Osteoblast (primary cell): Measurements from ENCODE around the gene SHANK1. TPM values are rescaled to one million over a fixed set of nuclear protein-coding genes. Genes with fewer than 3 reads are reported as not detected.

ENCODE experiments used
- DNase-seq: peaks from one replicate; pipeline ENCODE4 v3.0.0; 2011; ENCODE audit warnings: low spot score, mixed read lengths; ENCODE audit not compliant: insufficient read length; ENCODE audit errors: missing footprints
- H2AFZ ChIP-seq: 2 replicates; pipeline ENCODE4 v1.6.0; 2011; ENCODE audit warnings: mild to moderate bottlenecking, low read length
- H3K27ac ChIP-seq: 2 replicates; pipeline ENCODE4 v1.5.1; 2011; ENCODE audit warnings: mild to moderate bottlenecking, low read depth, low read length, moderate library complexity
- H3K27me3 ChIP-seq: 2 replicates; pipeline ENCODE4 v1.6.0; 2012; ENCODE audit warnings: mild to moderate bottlenecking, control low read depth, inconsistent platforms, low read length, moderate library complexity; ENCODE audit not compliant: insufficient read depth
- H3K36me3 ChIP-seq: 2 replicates; pipeline ENCODE4 v1.5.1; 2011; ENCODE audit warnings: mild to moderate bottlenecking, low read length, control low read depth, moderate library complexity; ENCODE audit not compliant: insufficient read depth
- H3K4me1 ChIP-seq: 2 replicates; pipeline ENCODE4 v1.5.1; 2011; ENCODE audit warnings: mild to moderate bottlenecking, low read length, control low read depth, moderate library complexity; ENCODE audit not compliant: insufficient read depth
- H3K4me2 ChIP-seq: 2 replicates; pipeline ENCODE4 v1.6.0; 2011; ENCODE audit warnings: mild to moderate bottlenecking, low read length; ENCODE audit not compliant: insufficient read depth
- H3K4me3 ChIP-seq: fragments of 200-600 bp; sonication (generic); 3 replicates; pipeline ENCODE4 v1.5.1; 2012; ENCODE audit warnings: mild to moderate bottlenecking, low read length, inconsistent platforms; ENCODE audit not compliant: insufficient read depth
- H3K79me2 ChIP-seq: 2 replicates; pipeline ENCODE4 v1.6.0; 2012; ENCODE audit warnings: mild to moderate bottlenecking, low read length, control low read depth, inconsistent platforms; ENCODE audit not compliant: insufficient read depth
- H3K9me3 ChIP-seq: 2 replicates; pipeline ENCODE4 v1.5.1; 2011; ENCODE audit warnings: low read depth, low read length, control low read depth
- H4K20me1 ChIP-seq: 2 replicates; pipeline ENCODE4 v1.6.0; 2012; ENCODE audit warnings: mild to moderate bottlenecking, low read length, control low read depth; ENCODE audit not compliant: insufficient read depth
- total RNA-seq: library from RNA; depleted of rRNA; stranded (reverse); fragments of >200 nt; gene quantifications from 2 replicates; pipeline ENCODE4 v1.2.3, GENCODE V29; 2012
- TF ChIP-seq, protein P1 (sequence below): IDR thresholded peaks from 2 replicates; pipeline ENCODE4 v1.5.1; 2011; ENCODE audit warnings: mild to moderate bottlenecking, low read depth, low read length, moderate library complexity; ENCODE audit errors: extremely low read depth

The SHANK1 gene
- total RNA-seq, 1 donor = 1.1 TPM

DNA sequence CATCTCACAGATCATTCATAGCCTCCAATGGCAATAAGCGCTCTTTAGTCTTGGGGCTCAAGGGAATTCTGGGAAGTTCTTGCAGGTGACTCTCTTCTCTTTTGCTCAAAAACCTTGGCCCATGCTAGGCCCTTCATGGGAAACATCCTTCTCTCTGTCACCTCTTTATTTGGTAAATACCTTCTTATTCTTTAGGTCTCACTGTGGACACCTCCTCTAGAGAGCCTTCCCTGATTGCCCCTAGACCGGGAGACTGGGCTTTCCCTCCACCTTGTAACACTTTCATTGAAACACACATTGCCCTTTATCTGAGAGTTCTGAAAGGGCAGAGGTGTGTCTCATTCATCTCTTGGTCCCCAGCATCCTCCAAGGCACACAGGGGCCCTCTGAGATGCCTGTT, 68.4 kb downstream of the SHANK1 start:
- TF ChIP-seq, protein P1, sequence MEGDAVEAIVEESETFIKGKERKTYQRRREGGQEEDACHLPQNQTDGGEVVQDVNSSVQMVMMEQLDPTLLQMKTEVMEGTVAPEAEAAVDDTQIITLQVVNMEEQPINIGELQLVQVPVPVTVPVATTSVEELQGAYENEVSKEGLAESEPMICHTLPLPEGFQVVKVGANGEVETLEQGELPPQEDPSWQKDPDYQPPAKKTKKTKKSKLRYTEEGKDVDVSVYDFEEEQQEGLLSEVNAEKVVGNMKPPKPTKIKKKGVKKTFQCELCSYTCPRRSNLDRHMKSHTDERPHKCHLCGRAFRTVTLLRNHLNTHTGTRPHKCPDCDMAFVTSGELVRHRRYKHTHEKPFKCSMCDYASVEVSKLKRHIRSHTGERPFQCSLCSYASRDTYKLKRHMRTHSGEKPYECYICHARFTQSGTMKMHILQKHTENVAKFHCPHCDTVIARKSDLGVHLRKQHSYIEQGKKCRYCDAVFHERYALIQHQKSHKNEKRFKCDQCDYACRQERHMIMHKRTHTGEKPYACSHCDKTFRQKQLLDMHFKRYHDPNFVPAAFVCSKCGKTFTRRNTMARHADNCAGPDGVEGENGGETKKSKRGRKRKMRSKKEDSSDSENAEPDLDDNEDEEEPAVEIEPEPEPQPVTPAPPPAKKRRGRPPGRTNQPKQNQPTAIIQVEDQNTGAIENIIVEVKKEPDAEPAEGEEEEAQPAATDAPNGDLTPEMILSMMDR = no peak
- Histone ChIP-seq H3K4me1 (peaks cover 4% of the 10 kb centered on the region), H3K27me3 (peaks cover 8% of the 10 kb centered on the region)

DNA sequence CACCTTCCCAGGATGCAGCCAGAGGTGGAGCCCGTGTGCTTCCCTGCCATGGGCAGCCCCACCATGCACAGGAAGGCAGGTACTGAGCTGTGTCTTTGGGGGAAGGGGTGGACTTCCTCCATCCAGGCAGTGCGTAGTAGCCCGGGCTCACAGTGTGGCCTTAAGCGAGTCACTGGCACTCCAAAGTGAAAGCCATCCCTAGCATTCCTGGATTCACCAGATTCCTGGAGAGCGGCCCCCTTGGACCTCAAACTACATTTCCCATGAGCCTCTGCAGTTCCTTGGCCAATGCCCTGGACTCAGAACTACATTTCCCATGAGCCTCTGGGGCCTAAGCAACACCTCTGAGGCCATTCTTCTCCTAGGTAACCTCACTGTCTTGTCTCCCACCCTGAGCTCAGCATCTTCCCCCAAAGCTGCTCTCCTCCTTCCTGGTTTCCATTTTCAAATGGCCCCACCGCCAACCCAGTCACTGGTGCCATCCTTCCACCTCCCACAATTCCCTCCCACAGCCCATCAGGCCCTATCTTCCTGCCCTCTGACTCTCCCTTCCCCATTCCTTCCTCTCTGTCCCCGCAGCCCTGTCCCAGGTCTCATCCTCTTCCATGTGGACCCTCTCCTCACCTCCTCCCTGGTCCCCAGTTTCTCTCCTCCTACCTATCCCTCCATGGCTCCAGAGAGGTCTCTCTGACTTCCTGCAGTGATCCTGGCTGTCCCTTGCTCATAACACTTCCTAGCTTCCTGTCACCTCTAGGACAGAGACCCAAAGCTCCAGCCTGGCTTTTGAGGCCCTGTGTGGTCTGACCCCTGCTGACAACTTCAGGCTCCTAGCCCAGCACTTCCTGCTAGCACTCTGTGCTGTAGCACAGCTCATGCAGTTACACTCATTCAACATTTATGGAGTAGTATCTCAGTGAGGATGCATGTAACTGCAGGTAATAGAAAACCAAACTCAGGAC, 69.9 kb downstream of the SHANK1 start, which contains the start of gene C19orf81:
Gene C19orf81, plus strand, starts transcription at position 13 of the 959 bp plus-strand sequence. Its CDS starts 0 bp downstream, at position 13.
- no peaks in the 10 kb centered on the region for H3K79me2 ChIP-seq
- no peaks in the 10 kb centered on the region for H3K9me3 ChIP-seq
- no peaks in the 10 kb centered on the region for H3K36me3 ChIP-seq
- peaks cover 8% of the 10 kb centered on the region for H3K27me3 ChIP-seq
- H3K4me1 ChIP-seq = peaks cover 7% of the 10 kb centered on the region
- no peak within 1 kb of the TSS for H3K4me2 ChIP-seq
- H3K27ac ChIP-seq = no peak within 1 kb of the TSS
- H3K4me3 ChIP-seq = no peak within 1 kb of the TSS
- no peaks in the 10 kb centered on the region for H4K20me1 ChIP-seq
- no peak within 1 kb of the TSS for H2AFZ ChIP-seq
- peak; percentile 74 for DNase-seq
- TF ChIP-seq, protein P1 = no peak

More for the DNA sequence above, 68.4 kb downstream of the SHANK1 start:
- Histone ChIP-seq H4K20me1 (no peaks in the 10 kb centered on the region), H3K27ac (no peak overlapping the region), H2AFZ (no peak overlapping the region), H3K36me3 (no peaks in the 10 kb centered on the region), H3K4me2 (no peak overlapping the region), H3K4me3 (no peak overlapping the region), H3K79me2 (no peaks in the 10 kb centered on the region), H3K9me3 (no peaks in the 10 kb centered on the region)
- peak; percentile 34 for DNase-seq

DNA sequence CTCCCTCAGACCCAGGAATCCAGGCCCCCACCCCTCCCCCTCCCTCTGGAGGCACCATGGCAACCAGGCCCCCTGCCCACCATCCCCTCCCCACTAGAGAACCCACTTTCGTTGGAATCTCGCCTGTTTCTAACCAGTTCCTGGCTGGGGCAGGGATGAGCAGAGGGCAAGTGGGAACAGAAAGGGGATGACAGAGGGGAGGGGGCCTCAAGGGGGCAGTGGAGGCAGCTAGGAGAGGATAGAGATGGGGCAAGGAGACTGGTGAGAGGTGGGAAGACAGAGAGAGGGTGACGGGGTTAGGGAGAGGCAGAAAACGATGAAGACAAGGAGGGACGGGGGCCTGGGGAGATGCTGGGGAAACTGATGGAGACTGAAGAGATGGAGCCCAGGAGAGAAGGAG, 70.9 kb downstream of the SHANK1 start:
- H3K27ac ChIP-seq = no peak overlapping the region
- H3K9me3 ChIP-seq = no peaks in the 10 kb centered on the region
- H3K36me3 ChIP-seq = no peaks in the 10 kb centered on the region
- peaks cover 8% of the 10 kb centered on the region for H3K27me3 ChIP-seq
- H3K79me2 ChIP-seq = no peaks in the 10 kb centered on the region
- TF ChIP-seq, protein P1 = no peak
- H3K4me2 ChIP-seq = no peak overlapping the region
- no peak for DNase-seq
- H3K4me1 ChIP-seq = peaks cover 7% of the 10 kb centered on the region
- H4K20me1 ChIP-seq = no peaks in the 10 kb centered on the region
- H3K4me3 ChIP-seq = no peak overlapping the region
- H2AFZ ChIP-seq = no peak overlapping the region
